OCI-M1 (cell line): ENCODE measurements around the gene DIO3.

Experiments
- DNase-seq: peaks from one replicate; lab custom pipeline; 2025; lab: John Stamatoyannopoulos, UW

DIO3 gene

DNA sequence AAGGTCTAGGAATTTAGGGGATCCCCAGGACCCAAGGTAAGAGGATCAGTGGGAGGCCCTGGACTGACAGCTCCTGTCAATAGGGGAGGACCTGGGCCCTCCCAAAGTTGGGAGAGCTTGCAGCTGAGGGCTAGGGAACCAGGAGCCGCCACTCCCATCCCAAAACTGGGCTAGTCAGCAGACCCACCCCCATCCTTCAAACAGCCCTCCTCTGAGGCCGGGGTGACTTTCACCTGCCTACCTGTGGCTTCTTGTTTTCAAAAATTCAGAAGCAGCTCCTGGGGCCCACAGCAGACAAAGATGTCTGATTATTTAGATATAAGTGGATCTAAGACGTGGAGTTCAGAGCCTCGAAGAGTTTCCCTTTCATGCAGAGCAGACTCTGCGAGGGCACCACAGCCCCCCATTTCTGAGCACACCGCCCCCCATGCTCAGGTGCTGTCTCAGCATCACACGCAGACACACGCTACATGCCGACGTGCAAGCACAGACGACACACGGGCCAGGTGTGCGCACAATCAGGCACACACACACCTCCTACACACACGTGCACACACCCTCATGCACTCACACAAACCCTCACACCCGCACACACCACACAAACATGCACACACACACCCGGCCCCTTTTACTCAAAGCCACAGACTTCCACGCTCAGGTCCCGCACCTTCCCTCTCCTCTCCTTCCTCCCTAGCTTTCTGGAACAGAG, 21.9 kb downstream of the DIO3 start:
- no peak for DNase-seq

DNA sequence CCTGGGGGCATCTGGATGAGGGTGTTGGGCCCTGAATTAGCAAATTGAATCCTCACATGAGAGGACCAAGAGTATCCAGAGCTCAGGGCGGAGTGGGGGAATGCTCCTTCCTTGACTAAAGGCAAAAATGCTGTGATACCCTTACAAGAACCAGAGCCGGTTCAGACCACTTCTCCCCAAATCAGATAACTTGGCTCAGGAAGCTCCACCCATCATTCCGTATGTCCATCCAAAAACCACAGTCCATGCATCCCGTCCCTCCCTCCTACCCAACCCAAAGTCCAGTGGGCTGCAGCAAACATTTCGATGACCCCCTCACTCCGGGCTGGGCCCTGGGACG, 22.4 kb downstream of the DIO3 start:
- no peak for DNase-seq

DNA sequence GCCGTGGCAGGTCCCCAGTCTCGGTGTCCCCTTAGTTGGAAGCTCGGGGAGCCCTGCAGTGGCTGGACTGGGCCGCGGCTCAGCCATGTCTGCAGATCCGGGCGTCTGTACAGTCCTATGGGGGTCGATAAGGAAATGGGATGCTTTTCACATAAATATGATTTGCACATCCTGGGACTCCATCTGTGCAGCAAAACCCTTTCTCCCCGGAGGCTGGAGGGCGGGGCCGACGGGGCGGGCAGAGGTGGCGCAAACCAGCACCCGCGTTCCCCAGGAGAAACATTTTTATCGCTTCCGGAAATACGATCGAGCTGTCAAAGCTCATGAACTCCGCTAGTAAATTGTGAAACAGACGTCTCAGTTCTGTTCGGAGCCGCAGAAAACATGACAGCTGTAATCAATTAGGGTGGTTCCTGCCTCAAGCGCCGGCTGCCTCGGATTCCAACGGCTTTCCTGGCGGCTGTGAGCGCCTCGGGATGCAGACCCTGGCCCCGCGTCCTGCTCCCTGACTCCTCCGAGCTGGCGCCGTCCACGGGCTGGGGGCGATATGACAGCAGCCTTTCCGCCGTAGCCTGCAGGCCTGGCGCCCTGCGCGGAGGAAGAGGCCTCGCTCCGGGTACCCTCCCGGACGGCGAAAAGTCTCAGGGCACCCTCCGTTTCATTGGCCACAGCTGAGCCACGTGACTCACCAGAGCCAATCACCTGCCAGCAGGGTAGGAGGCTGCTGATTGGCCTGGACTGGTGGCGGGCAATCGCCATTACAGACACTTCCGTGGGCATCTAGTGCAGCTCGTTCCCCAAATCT, 23.0 kb downstream of the DIO3 start:
- DNase-seq = no peak

GRCh38 chr14:101585211-101585610, 23.9 kb downstream of the DIO3 start:
- no peak for DNase-seq

DNA sequence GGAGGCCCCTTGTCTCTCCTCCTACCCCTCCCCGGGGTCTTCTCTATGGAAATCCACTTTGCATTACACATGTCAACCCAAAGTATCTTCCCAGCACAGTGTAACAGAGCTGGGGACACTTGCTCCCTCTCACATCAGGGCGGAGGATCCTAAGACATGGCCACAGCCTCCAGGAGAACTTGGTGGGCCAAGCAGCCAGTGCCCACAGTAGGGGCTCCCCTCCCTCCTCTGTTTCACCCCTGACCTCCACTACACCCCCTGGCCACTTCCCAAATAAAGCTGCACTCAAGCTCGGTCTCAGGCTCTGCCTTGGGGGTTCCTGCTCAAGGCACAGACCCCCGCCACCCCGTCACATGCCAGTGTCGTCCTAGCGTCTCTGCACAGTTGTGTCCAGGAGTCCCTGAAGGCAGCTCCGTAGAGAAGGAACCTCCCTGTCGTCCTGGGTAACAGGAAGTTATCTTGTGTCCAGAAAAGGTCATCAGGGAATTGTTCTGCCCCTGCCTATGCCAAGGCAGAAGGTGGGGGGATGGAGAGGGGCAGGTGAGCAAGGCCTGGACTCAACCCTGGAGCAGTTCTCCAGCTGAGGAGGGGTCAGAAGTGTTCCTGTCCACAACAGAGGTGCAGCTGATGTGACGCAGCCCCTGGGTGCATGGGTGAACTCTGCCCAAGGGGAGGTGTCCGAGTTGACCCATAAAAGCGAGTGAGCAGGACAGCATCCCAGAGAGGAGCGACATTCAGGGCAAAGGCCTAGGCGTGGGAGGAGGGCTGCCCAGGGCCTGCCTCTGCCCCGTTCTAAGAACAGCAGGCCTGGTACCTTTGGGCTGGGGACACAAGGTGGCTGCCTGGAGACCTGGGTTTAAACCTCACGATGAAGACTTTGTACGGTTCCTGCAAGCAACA, 25.5 kb downstream of the DIO3 start:
- no peak for DNase-seq

DNA sequence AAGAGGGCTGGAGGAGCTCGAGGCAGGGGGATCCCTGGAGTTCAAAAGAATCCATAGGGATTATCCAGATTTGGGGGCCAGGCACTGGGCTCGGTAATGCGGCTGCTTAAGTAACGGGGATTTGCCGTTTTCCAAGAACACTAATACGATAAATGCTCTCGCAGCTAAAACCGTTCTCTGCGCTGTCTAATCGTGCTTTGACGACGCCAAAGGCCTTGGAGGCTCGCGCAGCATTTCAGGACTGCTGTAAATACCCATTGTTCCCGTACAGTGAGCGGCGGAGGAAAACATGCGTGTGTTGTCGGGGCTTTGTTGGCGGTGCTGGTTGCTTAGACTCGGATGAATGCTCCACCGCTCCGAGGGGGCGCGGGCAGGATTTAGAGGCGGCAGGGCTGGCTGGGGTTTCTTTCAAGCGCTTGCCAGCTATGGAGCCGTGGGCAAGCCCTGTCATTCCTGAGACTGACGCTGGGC, 26.2 kb downstream of the DIO3 start:
- no peak for DNase-seq

GRCh38 chr14:101588286-101588975, 27.1 kb downstream of the DIO3 start:
- no peak for DNase-seq

DNA sequence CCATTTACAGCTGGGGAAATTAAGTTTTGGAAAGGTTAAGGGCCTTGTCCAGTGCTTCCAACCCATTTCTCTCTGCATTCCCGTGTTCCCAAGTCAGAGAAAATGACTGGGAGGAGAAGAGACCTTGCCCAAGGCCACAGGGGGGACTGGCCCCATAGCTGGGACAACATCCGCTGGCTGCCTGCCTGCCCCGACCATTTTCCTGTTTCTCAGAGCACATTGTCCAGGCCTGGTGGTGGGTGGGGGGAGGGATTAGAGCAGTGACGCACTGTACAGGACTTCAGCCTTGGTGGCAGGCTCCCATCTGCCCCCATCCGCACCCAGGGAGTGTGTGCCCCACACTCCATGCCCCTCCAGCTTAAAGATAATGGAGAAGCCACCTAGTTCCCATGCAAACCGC, 27.7 kb downstream of the DIO3 start:
- DNase-seq = no peak

GRCh38 chr14:101589486-101590015, 28.3 kb downstream of the DIO3 start:
- no peak for DNase-seq

DNA sequence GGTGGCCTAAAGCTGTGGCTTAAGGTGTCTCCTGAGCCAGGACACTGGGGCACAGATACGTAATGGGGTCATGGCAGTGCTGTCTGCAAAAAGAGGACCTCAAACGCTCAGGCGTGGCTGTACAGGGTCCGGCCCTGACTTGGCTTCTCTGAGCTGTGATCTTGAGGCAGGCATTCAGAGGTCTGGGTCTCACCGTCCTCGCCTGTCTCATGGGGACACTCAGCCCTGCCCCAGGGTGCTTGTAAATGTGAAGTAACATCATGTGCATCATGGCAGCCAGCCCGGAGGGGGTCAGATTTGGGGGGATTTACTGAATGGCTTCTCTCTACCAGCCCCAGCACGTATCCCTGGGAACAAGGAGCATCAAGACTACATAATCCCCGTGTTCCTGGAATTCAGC, 28.8 kb downstream of the DIO3 start:
- no peak for DNase-seq

GRCh38 chr14:101590616-101591015, 29.3 kb downstream of the DIO3 start:
- DNase-seq = no peak

- no peak for DNase-seq
Measured at GRCh38 chr14:101591121-101591520, 29.8 kb downstream of the DIO3 start.

DNA sequence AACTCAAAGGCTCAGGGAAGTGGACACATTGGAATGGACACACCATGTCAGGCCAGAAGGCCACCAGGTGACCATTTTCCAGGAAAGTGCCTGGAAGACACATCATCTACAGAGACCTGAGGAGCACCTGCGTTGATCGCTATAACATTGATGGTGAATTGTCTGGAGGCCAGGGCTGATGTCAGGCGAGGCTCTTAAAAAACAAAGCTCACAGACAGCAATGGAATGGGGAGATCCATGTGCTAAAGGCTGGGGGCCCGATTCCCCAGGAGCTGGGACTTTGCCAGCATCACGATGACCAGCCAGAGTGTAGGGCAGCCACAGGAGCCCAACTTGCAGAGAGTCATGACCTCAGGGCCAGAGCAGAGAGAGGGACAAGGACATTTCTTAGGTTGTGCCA, 30.3 kb downstream of the DIO3 start:
- no peak for DNase-seq

- DNase-seq = no peak
Measured at GRCh38 chr14:101593411-101594238, 32.3 kb downstream of the DIO3 start.

- no peak for DNase-seq
Measured at GRCh38 chr14:101594511-101595148, 33.3 kb downstream of the DIO3 start.

GRCh38 chr14:101595349-101595748, 34.1 kb downstream of the DIO3 start:
- DNase-seq = no peak

GRCh38 chr14:101595887-101596721, 34.8 kb downstream of the DIO3 start:
- DNase-seq = no peak

DNA sequence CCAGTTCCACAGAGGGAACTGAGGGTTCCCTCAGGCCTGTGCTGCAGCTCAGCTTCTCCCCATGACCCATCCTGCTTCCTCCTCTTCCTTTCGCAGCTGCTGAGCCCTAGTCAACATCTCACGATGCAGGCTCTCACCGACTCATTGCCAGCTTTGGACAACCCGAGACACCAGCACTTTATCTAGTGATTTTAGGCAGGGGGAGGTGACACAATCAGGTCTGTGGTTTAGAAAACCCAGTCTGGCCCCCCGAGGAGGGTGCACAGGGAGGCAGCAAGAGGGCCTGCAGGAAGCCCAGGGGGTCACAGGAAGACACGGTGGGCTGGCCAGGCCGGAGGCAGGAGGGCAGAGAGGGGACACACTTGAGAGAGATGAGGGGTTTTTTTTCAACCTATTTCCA, 35.4 kb downstream of the DIO3 start:
- DNase-seq = no peak

GRCh38 chr14:101598159-101598558, 36.9 kb downstream of the DIO3 start:
- no peak for DNase-seq
